ENCODE results near the gene BAD.

The BAD gene

GRCh38 chr11:64275841-64276240 is 8.6 kb downstream of the BAD start:
- DNase-seq (ENCODE audit: low read depth), result no peak

GRCh38 chr11:64275031-64275800 is 9.2 kb downstream of the BAD start:
- no peak for DNase-seq (ENCODE audit: low read depth)

DNA sequence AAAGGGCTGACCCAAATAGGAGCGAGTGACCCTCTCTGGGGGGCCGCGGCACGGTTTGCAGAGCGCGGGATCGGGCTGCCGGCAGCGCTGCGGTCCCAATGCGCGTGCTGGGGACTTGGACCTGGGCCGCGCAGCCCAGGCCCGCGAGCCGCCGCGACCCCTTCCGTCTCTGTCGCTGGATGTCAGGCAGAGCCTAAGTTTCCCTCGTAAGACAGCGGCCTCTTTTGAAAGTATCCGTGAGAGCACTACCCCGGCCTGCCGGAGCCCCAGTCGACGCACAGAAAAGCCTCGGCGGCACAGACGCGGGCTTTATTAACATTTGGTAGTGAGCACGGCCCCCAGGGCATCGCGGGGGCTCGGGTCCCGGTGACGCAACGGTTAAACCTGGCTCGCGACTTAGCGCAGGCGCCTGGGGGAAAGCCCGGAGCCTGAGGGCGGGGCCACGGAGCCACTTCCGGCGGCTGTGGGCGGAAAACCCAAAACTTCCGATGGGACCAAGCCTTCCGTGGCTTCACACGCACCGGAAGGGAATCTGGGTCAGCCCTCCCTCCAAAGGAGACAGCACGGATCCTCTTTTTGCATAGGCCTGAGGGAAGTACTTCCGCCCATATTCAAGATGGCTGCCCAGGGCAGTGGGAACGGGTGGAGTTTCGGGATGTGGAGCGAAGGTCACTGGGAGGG is 14.8 kb downstream of the BAD start:
- DNase-seq (ENCODE audit: low read depth), result peak; percentile 96

DNA sequence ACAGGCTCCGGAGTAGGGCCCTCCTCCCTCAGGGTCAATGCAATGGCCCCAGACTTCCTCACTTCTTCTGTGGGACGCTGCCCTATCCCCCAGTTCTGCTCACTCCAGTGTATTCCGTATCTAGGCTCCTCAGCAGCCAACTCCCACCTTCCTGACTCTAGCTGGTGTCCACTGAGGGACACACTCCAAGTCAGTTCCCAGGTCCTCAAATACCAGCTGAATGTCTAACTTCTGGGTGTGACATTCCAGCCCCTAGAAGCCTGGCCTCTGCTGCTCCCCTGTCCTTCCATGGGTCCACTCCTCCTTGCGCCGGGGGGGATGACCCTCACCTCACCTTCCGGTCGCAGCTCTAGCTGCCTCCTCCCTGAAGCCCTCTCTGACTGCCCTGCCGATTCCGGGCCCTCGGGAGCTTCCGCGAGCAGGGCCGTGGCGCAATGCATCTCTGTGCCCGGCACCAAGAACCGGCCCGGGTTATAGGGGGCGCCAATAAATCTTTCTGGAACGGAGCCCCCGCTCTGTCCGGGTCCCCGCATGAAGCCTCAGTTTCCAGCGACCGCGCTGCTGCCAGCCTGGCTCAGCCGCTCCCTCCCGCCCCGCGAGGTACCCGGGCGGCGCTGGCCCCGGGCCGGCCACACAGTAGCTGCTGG is 15.4 kb downstream of the BAD start:
- no peak for DNase-seq (ENCODE audit: low read depth)

GRCh38 chr11:64268025-64268892 is 16.2 kb downstream of the BAD start:
- no peak for DNase-seq (ENCODE audit: low read depth)

DNA sequence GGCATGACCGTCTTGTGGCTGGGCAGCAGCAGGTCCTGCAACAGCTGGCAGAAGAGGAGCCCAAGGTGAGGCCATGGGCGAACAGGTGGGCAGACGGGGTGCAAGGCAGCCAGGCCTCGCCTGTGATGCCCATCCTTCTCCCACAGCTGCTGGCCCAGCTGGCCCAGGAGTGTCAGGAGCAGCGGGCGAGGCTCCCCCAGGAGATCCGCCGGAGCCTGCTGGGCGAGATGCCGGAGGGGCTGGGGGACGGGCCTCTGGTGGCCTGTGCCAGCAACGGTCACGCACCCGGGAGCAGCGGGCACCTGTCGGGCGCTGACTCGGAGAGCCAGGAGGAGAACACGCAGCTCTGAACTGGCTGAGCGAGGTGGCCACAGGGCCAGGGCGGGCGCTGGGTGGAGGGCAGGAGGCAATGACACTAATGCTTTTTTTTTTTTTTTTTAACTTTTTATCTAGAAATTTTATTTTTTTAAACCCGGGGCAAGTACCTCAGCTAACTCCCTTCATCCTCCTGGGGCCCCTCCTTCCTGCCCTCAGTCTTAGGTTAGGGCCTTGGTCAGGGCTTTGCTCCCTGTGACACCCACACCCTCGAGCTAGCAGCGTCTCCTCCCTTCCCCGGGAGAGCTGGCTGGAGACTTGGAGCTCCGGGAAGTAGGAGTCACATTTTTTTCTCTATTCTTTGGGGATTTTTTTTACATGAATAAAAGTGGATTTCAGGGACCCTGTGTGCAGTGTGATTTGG is 17.1 kb downstream of the BAD start:
- DNase-seq (ENCODE audit: low read depth), result no peak

GRCh38 chr11:64266339-64266738 is 18.1 kb downstream of the BAD start:
- no peak for DNase-seq (ENCODE audit: low read depth)

DNA sequence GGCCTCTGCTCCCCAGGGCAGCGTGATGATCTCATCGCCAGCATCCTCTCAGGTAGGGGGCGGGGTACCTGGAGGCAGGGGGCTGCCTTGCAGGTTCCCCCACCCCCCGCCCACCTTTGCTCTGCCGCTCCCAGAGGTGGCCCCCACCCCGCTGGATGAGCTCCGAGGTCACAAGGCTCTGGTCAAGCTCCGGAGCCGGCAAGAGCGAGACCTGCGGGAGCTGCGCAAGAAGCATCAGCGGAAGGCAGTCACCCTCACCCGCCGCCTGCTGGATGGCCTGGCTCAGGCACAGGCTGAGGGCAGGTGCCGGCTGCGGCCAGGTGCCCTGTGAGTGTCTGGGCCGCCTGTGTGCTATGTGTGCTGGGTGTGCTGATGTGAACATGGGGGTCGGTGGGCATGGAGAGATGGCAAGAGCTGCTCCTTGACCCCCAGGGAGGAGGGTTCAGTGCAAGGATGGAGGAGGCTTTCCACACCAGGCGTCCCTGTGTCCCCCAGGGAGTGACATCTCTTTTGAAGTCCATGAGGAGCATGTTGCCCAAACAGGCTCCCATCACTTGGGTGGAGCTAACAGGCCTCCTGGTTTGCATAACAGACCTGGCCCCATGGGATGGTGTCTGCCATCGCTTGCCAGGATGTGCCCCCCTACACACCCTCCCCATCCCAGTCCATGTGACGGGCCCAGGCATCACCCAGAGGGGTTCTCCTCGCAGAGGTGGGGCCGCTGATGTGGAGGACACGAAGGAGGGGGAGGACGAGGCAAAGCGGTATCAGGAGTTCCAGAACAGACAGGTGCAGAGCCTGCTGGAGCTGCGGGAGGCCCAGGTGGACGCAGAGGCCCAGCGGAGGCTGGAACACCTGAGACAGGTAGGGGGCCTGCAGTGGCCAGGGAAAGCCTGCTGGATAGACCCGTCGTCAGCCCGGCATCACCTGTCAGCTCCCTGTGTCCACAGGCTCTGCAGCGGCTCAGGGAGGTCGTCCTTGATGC is 19.0 kb downstream of the BAD start:
- no peak for DNase-seq (ENCODE audit: low read depth)

- no peak for DNase-seq (ENCODE audit: low read depth)
Observed at GRCh38 chr11:64264371-64264852, 20.1 kb downstream of the BAD start.

DNA sequence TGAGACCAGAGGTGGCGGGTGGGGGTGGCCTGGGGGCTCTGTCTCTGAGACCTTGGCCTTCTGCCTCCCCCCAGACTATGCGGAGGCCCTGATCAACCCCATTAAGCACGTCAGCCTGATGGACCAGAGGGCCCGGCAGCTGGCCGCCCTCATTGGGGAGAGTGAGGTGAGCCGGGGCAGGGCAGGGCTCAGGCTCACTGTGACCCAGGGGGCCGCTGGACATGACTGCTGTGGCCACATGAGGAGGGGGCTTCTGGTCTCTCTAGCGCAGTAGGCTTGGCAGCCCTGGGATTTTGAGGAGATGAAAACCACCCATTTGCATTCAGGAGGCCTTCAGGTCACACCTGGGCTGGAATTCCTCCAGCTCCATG is 20.5 kb downstream of the BAD start:
- no peak for DNase-seq (ENCODE audit: low read depth)

- DNase-seq (ENCODE audit: low read depth), result no peak
Observed at GRCh38 chr11:64263021-64263946, 21.2 kb downstream of the BAD start.

DNA sequence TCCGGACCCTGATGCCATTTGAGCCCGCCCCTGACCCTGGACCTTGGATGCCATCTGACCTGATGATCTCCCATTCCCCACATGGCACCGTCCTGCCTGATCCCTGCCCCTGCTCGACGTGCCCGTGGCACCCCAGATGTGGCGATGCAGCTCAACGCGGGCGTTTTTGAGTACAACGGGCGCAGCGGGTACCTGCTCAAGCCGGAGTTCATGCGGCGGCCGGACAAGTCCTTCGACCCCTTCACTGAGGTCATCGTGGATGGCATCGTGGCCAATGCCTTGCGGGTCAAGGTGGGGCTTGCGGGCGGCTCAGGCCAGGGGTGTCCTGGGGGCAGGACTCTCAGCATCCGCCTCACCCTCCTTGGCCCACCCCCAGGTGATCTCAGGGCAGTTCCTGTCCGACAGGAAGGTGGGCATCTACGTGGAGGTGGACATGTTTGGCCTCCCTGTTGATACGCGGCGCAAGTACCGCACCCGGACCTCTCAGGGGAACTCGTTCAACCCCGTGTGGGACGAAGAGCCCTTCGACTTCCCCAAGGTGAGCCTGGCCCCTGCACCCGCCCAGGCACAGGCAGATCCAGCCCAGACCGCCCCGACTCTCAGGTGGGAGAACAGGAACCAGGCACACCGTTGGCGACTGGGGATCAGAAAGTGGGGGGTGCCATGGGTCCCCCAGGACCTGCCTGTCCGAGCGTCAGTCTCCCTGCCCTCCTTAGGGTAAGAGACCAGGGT is 22.0 kb downstream of the BAD start:
- DNase-seq (ENCODE audit: low read depth), result no peak

DNA sequence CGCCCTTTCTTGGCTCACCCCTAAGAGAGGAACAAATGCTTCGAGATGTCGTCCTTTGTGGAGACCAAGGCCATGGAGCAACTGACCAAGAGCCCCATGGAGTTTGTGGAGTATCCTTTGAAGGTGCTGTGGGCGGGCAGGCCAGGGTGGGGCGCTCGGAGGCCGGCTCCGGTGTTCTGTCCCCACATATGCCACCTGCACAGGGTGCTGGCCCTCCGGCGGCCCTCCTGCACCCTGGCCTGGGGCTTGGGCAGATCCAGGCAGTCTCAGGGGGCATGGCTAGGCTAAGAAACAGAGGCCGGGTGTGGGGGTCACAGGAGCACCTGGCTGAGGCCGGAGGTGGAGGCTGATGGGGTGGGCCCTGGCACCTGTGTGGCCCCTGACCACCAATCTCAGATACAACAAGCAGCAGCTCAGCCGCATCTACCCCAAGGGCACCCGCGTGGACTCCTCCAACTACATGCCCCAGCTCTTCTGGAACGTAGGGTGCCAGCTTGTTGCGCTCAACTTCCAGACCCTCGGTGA is 22.8 kb downstream of the BAD start:
- no peak for DNase-seq (ENCODE audit: low read depth)

- DNase-seq (ENCODE audit: low read depth), result no peak
Observed at GRCh38 chr11:64260147-64260708, 24.2 kb downstream of the BAD start.

DNA sequence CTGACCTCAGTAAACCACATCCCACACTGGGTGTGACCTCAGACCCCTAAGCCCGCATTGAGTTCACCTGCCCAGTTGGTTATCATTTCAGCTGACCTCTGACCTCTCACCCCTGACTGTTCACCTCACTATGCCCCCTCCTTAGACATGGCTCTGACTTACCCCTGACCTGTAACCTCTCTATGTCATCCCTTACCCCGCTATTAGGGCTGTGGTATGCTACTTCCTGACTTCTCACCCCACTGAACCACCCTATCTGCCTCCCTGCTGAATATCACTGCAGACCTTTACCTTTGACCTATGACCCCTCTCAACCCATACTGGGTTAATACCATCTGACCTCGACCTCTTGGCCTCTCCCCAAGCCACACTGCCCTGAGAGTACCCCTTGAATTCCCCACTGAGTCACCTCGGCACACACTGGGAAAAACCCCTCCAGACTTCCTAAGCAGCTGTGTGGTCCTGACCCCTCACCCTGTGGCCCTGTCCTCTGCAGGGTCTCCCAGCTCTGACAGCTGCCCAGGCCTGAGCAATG is 24.9 kb downstream of the BAD start:
- DNase-seq (ENCODE audit: low read depth), result no peak

DNA sequence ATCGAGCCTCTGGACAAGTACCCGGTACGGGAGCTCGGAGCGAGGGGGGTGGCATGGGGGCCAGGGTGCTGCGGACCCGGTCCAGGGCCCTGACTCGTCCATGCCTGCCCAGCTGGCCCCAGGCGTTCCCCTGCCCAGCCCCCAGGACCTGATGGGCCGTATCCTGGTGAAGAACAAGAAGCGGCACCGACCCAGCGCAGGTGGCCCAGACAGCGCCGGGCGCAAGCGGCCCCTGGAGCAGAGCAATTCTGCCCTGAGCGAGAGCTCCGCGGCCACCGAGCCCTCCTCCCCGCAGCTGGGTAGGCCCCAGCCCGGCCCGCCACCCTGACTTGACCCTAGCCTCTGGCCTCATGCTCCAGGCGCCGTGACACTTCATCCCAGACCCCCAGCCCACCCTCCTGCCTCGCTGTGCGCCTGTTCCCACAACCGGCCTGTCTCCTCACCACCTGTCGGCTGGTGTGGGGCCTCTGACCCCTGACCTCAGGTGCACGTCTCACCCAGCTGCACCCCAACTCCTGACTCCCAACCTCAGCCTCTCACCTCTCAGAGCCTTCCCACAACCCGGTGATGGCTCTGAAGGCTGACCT is 25.4 kb downstream of the BAD start:
- no peak for DNase-seq (ENCODE audit: low read depth)

DNA sequence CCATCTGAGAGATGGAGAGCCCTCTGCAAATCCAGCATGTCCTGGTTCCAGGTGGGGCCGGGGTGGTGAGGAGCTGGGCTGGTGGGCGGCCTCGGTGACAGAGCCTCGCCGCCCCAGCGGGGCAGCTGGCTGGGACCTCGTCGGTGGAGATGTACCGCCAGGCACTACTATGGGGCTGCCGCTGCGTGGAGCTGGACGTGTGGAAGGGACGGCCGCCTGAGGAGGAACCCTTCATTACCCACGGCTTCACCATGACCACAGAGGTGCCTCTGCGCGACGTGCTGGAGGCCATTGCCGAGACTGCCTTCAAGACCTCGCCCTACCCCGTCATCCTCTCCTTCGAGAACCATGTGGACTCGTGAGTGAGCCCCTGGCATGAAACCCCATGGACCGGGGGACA is 26.1 kb downstream of the BAD start:
- DNase-seq (ENCODE audit: low read depth), result no peak
